GDM1 (cell line): ENCODE data around the gene GRM6.
A peak's percentile ranks its signal among the peaks of the same experiment; 100 is the strongest.

Source experiments
- DNase-seq: peaks from one replicate; lab custom pipeline; 2025; lab: John Stamatoyannopoulos, UW

The GRM6 gene

DNA sequence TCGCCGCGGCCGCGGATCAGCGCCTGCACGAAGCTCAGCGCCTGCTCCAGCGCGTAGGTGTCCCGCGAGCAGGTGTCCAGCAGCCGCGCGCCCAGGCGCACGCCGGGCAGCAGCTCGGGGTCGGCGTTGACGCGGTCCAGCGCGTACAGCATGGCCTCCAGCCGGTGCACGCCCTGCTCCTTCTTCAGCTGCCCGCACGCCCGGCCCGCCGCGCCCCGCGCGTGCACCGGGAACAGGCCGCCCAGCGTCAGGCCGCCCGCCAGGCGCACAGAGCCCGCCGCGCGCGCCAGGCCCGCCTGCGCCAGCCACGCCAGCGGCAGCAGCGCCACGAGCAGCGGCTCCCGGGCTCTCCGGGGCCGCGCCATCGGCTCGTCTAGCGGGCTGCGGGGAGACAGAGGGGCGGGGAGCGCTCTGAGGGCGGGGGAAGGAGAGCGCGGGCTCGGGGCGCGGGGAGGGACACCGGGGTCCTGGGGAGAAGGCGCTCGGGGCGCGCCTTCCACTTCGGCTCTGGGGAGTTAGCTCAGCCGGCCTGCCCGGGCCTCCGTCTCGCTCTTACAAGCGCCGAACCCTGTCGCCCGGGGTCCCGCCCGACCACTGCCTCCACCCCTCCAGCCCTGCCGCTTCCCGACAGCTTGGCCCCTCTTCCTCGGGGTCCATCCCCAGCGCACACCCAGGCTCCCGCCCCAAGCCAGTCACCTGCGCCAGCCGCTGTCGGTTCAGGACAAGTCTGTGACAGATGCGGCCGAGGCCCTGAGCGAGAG lies at the start of gene GRM6:
Gene GRM6, minus strand, starts transcription at position 741 of the 761 bp plus-strand sequence. Its CDS starts 376 bp downstream, at position 365.
- DNase-seq, result no peak

DNA sequence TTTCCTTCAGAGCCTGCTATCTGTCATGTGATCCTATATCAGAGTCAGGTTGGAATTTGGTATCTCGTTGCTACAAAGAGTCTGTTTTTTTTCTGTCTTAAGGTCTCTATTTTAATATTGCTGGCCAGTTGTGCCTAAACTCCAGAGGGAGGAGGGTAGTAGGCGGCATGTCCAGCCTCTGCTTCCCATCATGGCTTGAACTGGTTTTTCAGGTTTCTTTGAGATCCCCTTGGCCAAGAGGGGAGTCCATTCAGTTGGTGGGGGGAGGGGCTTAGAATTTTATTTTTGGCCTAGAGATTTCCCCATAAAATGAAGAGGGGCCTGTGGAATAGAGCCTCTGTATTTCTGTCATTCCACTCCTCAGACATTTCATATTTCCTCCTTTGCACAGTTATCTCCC lies 49.6 kb upstream of the GRM6 start:
- no peak for DNase-seq

DNA sequence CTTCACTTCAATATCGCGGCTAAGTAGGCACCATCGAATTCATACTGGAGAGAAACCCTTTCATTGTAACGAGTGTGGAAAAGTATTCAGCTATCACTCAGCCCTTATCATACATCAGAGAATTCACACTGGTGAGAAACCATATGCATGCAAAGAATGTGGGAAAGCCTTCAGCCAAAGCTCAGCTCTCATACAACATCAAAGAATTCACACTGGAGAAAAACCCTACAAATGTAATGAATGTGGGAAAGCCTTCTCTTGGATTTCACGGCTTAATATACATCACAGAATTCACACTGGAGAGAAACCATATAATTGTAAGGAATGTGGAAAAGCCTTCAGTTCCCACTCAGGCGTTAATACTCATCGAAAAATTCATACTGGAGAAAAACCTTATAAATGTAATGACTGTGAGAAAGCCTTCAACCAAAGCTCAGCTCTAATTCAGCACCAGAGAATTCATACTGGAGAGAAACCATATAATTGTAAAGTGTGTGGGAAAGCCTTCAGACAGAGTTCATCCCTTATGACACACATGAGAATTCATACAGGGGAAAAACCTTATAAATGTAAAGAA lies 38.0 kb upstream of the GRM6 start:
- no peak for DNase-seq

DNA sequence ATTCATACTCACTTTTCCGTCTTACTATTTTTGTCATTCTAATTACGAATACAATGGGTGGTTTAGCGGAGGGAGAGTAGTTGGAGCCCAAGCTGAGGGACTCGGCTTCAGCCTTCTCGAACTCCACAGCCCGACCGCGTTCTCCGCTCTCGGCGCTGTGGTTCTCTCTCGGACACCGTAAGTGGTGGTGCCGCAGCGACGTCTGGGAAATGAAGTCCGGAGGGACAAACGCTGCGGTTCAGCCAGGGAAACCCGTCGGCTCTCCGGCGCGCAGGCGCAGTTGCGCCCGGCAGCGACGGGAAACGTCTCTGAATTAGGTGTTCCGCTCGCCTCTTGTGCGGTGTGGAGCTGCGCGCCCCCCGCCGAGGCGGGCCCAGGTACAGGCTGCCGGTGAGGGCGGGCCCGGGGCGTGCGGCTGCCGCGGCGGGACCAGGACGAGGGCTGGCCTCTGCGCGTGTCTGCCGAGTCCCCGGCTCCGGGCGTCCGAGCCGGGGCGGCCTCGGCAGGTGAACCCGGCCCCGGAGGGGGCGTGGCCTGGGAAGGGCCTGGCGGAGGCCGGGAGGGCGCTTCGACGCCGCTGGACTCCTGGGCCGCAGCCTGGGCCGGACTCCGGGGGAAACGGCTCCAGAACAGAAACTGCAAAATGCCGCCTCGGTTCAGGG lies 28.5 kb upstream of the GRM6 start, which contains the start of gene ZNF879:
Gene ZNF879, plus strand, starts transcription at position 277 of the 662 bp plus-strand sequence. CDS start 1,201 bp downstream, outside the sequence.
- DNase-seq, result peak; percentile 90

DNA sequence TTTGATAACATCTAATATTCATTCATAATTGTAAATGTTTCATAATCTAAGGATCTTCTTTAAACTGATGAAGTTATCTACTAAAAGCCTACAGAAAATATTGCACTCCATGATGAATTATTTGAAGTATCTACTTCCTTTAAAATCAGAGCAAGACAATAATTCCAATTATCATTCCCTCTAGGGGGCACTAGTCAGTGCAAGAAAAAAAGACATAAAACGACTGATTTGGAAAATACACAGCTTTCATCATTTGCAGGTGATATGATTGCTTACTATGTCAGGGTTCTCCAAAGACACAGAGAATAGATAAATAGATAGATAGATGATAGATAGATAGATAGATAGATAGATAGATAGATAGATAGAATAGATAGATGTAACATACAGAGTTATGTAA lies 13.5 kb upstream of the GRM6 start:
- no peak for DNase-seq

DNA sequence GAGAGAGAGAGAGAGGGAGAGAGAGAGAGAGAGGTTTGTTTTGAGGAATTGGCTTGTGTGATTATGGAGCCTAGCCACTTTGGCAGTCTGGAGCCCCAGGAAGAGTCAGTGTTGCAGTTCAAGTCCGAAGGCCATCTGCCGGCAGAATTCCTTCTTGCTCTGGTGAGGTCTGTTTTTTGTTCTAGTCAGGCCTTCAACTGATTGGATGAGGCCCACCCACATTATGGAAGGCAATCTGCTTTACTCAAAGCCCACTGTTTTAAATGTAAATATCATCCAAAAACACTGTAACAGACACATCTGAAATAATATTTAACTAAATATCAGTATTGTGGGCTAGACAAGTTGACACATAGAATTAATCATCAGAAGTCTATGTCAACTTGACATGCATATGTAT lies 11.4 kb upstream of the GRM6 start:
- no peak for DNase-seq

DNA sequence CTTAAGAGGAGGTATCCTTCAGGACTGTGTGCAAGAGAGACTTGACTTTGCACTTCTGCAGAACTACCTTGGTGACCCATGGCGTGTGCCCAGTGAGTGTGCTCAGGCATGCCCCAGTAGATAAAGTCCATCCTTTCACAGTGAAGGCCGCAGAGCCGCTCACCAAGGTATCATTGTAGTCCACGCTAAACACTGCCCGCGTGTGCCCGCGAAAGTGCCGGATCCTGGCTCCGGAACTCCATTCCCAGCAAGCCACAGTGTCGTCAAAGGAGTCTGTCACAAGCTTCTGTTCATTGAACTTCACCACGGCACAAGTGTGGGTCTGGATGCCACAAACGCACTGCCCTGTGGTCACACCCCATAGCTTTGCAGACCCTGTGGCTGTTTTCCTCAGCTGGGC lies 3.3 kb upstream of the GRM6 start:
- no peak for DNase-seq

DNA sequence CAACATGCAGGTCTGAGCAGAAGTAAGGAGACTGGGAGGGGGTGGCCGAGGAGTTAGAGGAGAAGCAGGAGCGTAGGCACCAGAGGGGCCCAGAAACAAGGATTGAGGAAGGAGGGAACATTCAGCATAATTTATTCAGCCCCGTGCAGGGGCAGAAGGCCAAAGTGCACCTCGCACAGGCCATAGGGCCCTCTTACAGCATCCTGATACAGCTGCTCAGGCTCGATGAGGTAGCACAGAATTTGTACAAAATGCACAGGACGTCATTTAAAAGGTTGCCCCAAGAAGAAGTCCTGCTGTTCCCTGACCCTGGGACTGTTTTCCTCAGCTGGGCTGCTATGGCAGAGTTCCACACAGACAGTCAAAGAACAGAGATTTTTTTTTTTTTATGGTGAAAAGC lies 2.1 kb upstream of the GRM6 start:
- DNase-seq, result no peak

DNA sequence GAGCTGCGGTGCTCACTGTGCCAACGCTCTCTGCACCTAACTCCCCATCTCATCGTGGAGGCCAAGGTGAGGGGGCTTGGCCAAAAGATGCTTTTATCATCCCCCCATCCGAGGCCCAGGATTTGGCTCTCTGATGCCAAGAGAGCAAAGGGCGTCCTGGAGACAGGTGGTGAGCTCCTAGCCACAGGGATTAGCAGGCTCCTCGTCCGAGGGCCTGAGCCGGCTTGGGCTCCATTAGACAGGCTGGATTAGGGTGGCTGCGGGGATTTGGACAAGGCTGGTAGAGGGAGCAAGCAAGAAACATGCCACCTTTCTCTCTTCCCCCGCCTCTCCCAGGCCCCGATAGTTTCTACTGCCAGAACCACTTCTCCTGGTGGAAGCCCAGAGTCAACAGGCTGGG lies 1.0 kb upstream of the GRM6 start:
- no peak for DNase-seq

DNA sequence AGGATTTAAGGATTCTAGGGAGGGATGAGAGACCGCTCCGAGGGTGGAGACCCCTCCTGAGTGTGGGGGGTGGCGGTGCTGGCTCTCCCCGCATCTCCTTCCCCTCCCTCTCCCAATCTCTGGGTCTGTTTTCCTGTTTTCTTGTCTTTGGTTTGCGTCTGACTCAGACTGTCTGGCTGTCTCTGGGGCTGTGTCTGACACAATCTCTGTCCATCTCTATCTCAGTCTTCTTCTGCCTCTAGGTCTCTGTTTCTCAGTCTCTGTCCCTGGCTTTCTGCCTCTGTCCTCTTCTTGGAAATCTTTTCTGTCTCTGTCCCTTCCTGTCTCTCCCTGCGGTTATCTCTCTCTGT lies 196 bp upstream of the GRM6 start:
- DNase-seq, result no peak

DNA sequence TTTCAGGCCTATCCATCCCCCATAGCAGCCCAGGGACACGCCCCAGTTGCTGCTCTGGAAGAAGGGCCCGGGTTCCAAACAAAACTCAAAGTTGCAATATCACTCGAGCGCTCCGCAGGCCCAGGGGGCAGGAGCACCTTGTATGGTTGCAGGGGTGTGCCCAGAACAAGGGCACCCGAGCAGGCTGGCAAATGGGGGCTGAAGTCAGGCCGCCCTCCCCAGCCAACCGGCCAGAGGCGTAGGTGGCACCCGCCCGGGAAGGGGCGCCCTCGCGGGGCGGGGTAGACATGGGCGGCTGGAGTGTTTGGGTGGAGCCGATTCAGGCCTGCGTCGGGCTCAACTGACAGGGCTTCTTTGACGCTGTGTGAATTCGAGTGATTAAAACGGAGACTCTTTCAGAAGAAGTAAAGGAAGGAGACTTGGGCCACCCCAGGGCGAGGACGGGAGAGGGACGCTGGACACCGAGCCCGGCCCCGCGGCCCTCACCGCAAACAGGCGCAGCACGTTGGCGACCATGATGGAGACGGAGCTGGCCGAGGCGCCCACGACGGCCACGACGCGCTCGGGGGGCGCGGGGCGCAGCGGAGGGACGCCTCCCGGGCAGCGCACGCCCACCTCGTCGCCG lies 1.1 kb downstream of the GRM6 start:
- DNase-seq, result no peak

DNA sequence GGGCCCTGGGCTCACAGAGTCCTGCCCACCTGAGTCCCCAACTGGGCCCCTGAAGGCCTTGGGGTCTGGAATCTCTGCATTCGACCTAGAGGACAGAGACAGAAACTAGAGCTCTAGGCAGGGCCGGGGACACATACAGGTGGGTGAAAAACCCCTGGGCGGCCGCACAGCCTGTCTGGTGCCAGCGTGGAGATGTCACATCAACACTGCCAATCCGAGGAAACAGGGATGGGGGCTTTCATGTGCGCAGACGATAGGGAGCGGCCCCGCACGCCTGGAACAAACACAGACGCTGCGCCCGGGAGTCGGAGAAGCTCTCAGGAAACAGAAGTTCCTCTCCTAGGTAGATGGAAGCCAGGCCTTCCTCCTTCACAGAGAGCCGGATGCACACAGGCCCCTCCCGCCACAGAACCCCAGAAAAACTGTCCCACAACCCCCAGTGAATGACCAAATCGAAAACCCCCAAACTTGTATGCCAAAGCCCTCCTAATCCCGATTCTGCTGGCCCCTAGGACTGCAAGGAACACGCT lies 1.8 kb downstream of the GRM6 start:
- no peak for DNase-seq

DNA sequence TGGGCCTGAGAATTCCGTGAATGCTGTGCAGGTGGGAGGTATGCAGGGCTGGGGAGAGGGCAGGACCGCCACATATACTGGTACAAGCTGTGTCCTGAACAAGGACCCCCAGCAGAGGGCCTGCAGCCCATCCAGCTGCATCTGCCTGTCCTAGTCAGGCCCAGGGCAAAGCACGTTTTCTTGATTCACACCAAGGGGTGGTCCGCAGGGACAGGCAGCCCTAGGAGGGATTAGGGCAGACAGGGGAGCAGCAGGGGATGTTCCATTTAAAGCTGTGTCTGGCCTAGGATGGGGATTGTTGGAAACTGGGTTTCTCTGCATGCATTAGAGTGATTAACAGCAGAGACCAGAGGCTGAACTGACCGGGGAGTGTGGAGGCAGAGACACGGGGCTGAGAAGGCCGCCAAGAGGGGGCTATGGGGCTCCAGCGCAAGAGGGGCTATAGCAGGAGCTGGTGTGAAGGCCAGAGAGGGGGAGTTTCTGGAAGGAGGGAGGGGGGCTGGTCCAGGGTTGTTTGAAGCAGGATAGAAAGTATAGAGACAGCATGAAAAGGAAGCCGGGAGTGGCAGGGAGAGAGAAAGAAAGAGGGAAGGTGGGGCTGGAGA lies 2.7 kb downstream of the GRM6 start:
- no peak for DNase-seq

DNA sequence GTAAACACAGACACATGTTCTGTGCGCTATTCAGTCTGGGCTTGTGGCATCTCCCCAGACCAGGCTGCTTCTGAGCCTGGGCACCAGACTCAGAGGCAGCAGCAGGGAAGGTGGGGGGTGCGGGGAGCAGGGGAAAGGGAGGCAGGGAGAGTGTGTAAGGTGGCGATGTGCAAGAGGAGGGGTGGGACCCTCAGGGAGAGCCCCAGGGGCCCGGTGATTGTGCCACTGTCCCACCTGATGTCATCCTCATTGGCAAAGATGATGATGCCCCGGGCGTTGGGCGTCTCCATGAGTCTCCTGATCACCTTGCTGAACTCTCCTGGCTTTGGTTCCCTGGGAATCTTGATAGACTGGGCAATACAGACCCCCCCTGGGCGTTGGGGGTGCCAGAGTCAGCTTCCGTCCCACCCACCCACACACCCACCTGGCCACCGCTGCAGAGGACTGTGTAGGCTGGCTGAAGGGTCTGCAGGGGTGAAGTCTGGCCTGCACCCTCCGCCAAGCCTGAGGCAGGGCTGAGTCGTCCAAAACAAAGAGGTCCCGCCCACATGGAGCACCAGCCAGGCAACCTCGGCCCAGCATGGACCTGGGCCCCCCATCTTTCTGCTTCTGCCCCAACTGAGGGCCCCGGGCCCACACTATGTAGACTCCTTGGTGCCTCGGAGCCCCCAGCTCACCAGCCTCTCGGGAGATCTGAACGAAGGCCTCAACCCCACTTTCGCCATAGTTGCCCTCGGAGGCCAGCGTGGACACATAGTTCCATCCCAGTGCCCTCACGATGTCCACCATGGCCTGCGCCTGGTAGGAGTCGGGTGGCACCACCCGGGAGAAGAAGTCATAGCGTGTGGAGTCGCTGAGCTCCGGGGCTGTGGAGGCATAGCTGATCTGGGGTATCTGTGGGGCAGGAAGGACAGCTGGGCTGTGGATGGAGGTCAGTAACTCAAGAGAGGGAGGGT lies 3.7 kb downstream of the GRM6 start:
- DNase-seq, result no peak

DNA sequence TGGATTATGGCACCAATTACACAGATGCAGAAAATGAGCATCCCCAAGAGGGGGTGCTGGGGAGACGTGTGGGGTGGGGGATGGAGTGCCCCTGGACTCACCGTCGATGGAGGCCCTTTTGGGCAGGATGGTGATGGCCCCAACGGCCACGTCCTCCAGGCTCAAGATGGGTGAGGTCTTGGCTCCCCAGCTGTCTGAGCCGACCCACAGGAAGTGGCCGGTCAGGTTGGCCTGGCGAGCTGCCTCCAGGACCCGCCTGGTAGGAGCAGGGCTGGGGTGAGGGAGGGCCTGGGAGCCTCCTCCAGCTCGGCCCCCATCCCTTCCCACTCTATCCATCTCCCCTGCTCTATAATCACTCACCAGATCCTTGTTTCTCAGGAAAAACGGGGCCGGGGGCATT lies 4.6 kb downstream of the GRM6 start:
- DNase-seq, result no peak

DNA sequence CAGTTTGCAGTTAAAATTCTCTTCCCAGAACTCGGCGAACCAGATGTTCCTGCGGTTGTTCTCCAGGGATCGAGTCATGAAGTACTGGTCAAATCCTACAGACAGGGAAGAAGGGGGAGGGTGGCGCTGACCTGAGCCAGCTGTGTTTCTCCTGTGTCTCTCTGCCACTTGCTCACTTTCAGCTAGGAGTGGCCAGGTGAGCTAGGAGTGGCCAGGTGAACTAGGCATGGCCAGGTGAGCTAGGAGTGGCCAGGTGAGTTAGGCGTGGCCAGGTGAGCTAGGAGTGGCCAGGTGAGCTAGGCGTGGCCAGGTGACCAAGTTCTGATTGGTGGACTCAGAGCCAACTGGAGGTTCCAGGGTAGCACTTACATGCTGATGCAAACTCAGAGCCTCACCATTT lies 5.8 kb downstream of the GRM6 start:
- DNase-seq, result no peak

DNA sequence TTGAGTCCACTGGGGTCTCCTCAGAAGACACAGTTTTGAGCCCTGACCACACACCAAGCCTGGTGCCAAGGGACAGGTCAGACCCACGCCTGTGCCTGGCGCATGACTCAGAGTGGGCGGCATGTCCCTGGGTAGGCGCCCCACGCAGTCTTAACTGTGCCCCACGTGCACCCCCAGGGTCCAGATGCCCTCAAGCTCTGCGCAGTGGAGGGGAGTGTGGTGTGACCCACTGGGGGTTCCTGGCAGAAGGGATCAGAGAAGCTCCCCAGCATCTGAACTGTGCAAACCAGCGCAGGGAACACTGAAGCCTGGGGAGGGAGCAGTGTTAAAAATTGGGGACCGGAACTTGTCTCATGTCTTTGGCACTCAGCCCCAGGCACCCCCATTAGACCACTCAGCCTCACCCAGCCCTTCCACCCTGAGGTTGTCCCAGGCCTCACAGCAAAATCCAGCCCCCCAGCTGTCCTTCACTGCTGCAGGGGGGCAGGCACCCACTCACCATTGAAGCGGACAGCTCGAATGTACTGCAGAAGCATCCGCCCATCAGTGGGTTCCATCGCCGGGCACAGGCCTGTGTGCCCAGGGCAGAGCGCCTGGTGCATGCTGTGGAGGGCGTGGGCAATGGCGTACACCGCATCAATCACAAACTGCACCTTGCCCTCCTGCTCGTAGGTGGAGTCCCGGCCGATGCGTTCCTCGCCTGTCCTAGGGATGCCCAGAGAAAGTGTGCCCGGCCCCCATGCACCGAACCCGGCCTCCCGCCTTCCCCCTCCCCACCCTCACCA lies 6.5 kb downstream of the GRM6 start:
- DNase-seq, result no peak

DNA sequence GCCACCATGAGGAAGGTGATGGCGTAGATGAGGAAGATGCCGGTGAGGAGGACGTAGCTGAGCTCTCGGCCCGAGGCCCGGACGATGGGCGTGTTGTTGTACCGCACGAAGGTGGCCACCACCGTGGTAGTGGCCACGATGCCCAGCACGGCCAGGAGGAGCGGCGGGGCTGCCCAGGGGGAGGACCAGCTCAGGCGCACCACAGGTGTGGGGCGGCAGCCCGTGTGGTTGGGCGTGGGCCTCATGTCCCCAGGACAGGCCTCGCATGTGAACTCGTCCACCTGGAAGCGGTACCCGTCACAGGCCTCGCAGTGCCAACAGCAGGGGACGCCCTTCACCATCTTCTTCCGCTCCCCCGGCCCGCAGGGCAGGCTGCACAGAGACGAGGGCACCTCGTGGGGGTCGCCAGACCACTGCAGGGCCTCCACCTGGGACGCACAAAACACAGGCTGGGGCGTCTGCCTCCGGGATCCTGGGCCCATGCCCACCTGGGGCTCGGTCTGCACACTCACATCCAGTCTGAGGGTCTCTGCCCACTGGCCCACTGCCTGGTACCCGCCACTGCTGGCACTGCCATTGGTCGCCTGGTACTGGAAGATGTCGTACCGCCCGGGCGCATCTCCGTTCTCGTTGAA lies 8.7 kb downstream of the GRM6 start:
- DNase-seq, result no peak

DNA sequence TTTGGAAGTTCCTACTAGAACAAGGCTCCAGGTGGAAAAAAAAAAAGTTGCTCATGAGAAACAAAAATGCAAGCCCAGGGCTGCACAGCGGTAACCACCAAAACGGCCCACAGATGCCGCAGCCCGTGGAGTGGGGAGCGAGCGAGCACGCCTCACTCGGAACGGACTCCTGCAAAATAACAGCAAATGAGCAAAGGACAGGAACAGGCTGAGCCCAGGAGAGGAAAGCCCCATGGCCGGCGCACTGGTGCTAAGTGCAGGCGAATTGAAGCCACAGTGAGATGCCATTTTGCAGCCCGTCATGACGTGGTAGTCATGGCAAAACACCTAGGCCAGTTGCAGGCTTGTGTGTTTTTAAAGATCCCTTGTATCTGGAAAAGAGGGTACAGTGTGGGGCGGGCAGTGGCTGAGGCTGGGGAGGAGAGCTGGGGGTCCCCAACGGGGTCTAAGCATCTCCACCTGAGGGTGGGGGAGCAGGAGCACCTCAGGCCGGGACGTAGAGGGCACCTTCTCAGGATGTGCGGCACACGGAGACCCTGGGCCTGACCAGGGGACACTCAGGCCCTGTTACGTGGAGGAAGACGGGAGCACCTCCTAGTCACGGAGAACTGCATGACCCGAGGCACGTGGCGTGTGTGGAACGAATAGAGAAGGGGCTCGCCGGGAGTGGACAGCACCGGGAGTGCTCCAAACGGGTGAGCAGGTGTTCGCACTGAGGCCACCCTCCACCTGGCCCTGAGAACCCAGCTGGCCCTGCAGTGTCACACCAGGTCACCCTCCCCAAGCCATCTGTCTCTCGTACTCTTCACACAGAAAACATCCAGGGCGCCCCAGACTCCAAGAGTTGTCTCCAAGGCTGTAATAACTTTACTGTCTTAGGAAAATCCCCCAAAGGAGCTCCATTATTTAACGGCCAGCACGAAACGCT lies 10.7 kb downstream of the GRM6 start:
- no peak for DNase-seq
